ENCODE measurements around the gene CYP2A6.
A peak's percentile ranks its signal among the peaks of the same experiment; 100 is the strongest.
"Not testable (repeated sequence)": the region's sequence is repeated elsewhere in the genome, so short reads cannot be mapped to it uniquely, and the experiment has no call there.

The CYP2A6 gene, protein sequence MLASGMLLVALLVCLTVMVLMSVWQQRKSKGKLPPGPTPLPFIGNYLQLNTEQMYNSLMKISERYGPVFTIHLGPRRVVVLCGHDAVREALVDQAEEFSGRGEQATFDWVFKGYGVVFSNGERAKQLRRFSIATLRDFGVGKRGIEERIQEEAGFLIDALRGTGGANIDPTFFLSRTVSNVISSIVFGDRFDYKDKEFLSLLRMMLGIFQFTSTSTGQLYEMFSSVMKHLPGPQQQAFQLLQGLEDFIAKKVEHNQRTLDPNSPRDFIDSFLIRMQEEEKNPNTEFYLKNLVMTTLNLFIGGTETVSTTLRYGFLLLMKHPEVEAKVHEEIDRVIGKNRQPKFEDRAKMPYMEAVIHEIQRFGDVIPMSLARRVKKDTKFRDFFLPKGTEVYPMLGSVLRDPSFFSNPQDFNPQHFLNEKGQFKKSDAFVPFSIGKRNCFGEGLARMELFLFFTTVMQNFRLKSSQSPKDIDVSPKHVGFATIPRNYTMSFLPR

DNA sequence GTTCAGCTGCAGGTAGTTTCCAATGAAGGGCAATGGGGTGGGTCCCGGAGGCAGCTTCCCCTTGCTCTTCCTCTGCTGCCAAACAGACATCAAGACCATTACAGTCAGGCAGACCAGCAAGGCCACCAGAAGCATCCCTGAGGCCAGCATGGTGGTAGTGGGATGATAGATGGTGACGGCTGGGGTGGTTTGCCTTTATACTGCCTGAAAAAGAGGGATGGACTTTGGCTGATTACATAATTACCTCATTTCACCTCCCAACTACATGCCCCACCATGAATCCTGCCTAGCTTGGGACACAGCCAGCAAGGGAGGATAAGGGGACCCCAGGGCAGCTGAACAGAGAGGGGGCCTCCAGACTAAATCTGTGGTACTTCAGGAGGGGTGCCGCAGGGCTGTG lies at the start of gene CYP2A6:
TSS of gene CYP2A6 (minus strand) at position 171 of the 400 bp plus-strand sequence. CDS start at position 150, 21 bp downstream.
- H3K4me3 ChIP-seq (ENCODE audit: low read depth in 1 of 2, low read length in 2 of 2); H3K4me1 ChIP-seq (ENCODE audit: control insufficient read depth in 1 of 2, insufficient read depth in 2 of 2, low read length in 2 of 2): not testable (repeated sequence)

DNA sequence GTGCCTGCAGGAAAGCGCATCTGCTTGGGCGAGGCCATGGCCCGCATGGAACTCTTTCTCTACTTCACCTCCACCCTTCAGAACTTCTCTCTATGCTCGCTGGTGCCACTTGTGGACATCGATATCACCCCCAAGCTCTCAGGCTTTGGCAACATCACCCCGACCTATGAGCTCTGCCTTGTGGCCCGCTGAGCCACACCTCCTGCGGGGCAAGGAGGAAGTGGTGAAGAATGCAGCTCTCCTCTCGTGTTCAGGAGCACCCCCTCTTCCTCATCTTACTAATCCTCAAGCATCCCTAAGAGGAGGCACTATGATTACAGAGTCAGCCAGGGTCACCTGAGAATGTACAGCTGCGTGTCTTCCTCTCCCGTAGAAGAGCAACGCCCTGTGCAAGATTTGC lies 49.7 kb upstream of the CYP2A6 start:
- H3K27ac ChIP-seq (ENCODE audit: low read length); H3K36me3 ChIP-seq (ENCODE audit: control insufficient read depth in 1 of 2, insufficient read depth in 2 of 2, low read length in 2 of 2); H3K9me3 ChIP-seq (ENCODE audit: control insufficient read depth in 1 of 2, low read length in 2 of 2); H3K27me3 ChIP-seq (ENCODE audit: low read depth, low read length); H3K4me1 ChIP-seq (ENCODE audit: control insufficient read depth in 1 of 2, insufficient read depth in 2 of 2, low read length in 2 of 2); H3K4me3 ChIP-seq (ENCODE audit: low read depth in 1 of 2, low read length in 2 of 2): not testable (repeated sequence)

More for the DNA sequence above, at the start of gene CYP2A6:
- H3K27ac ChIP-seq (ENCODE audit: low read length); H3K36me3 ChIP-seq (ENCODE audit: control insufficient read depth in 1 of 2, insufficient read depth in 2 of 2, low read length in 2 of 2); H3K9me3 ChIP-seq (ENCODE audit: control insufficient read depth in 1 of 2, low read length in 2 of 2); H3K27me3 ChIP-seq (ENCODE audit: low read depth, low read length): not testable (repeated sequence)

DNA sequence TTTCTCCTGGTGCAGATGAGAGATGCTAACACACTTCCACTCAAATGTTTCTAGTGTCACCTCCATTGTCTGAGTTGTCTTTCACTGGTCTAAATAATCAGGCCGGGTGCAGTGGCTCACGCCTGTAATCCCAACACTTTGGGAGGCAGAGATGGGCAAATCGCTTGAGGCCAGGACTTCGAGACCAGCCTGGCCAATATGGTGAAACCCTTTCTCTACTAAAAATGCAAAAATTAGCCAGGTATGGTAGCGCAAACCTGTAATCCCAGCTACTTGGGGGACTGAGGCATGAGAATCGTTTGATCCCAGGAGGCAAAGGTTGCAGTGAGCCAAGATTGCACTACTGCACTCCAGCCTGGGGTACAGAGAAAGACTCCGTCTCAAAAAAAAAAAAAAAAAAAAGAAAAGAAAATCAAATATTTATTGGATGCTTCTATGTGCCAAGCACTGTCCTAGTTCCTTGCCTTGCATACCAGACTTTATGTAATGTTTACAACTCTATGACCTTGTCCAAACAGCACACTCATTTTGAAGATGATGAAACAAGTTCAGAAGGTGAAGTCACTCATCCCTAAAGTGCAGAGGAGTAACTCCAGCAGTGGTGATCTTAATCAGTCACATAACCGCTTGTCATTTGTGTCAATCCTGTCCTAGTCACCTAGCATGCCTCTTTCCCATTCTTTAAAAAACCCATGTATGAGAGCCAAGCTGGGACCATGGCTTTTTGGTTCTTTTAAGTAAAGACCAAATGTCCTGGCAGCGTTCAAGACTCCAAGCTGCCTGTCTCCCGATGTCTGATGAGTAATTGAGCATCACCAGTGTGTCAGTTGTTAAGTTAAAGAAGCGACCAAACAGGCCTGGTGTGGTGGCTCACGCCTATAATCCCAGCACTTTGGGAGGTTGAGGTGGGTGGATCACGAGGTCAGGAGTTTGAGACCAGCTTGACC lies 46.9 kb upstream of the CYP2A6 start:
- H3K27ac ChIP-seq (ENCODE audit: low read length); H3K9me3 ChIP-seq (ENCODE audit: control insufficient read depth in 1 of 2, low read length in 2 of 2); H3K4me3 ChIP-seq (ENCODE audit: low read depth in 1 of 2, low read length in 2 of 2); H3K27me3 ChIP-seq (ENCODE audit: low read depth, low read length); H3K4me1 ChIP-seq (ENCODE audit: control insufficient read depth in 1 of 2, insufficient read depth in 2 of 2, low read length in 2 of 2); H3K36me3 ChIP-seq (ENCODE audit: control insufficient read depth in 1 of 2, insufficient read depth in 2 of 2, low read length in 2 of 2): not testable (repeated sequence)

DNA sequence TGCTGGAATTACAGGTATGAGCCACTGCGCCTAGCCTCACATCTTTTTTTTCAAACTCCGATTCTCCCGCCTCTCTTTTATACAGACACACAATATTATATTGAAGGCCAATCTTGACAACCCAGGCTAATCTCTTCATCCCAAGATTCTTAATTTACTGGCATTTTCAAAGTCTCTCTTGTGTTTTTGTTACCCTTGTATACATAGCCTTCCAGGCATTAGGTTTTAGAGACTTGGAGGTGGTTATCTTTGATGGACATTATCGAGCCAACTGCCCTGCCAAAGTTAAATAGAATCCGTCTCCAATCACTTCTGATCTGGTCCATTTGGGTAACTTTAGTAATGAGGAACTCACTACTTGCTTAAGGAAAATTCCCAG lies 46.2 kb upstream of the CYP2A6 start:
- no peak overlapping the region for H3K27ac ChIP-seq (ENCODE audit: low read length)
- H3K9me3 ChIP-seq (ENCODE audit: control insufficient read depth in 1 of 2, low read length in 2 of 2), result no peaks in the 10 kb centered on the region

DNA sequence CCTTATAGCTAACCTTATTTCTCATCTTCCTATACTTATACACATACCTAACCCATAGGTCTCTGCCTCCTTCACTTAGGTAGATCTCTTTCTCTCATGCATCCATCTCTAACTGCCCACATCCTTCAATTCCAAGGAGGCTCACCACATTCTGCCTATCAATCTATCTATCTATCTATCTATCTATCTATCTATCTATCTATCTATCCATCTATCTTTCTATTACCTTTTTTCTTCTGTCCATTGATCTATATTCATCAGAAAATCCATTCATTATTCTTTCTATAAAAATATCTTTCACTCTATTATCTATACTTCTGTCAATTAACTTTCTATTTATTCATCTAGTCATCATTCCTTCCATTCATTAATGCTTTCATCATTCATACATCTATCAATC lies 42.9 kb upstream of the CYP2A6 start:
- Histone ChIP-seq H3K4me3 (ENCODE audit: low read depth in 1 of 2, low read length in 2 of 2) (no peak overlapping the region), H3K27ac (ENCODE audit: low read length) (no peak overlapping the region), H3K36me3 (ENCODE audit: control insufficient read depth in 1 of 2, insufficient read depth in 2 of 2, low read length in 2 of 2) (no peaks in the 10 kb centered on the region), H3K9me3 (ENCODE audit: control insufficient read depth in 1 of 2, low read length in 2 of 2) (no peaks in the 10 kb centered on the region), H3K4me1 (ENCODE audit: control insufficient read depth in 1 of 2, insufficient read depth in 2 of 2, low read length in 2 of 2) (no peaks in the 10 kb centered on the region), H3K27me3 (ENCODE audit: low read depth, low read length) (no peaks in the 10 kb centered on the region)

More for the DNA sequence above, 46.2 kb upstream of the CYP2A6 start:
- H3K27me3 ChIP-seq (ENCODE audit: low read depth, low read length), result no peaks in the 10 kb centered on the region
- no peaks in the 10 kb centered on the region for H3K4me1 ChIP-seq (ENCODE audit: control insufficient read depth in 1 of 2, insufficient read depth in 2 of 2, low read length in 2 of 2)
- H3K36me3 ChIP-seq (ENCODE audit: control insufficient read depth in 1 of 2, insufficient read depth in 2 of 2, low read length in 2 of 2), result no peaks in the 10 kb centered on the region
- H3K4me3 ChIP-seq (ENCODE audit: low read depth in 1 of 2, low read length in 2 of 2), result no peak overlapping the region

DNA sequence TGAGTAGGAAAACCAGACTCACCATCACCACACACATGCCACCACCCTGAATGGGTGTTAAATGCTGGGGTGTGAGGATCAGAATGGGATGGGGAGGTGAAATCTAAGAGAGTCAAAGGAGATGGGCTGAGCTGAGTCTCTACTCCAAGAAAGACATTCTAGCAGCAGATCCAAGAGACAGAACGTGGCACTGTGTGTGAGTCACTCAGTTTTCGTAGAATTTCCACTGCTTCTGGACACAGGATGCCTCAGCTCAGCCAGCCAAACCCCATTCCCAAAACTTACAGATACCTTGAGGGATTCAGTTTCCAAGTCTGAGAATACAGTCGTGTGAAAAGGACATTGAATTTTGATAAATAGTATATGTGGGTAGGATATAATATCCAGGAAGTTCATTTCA lies 39.1 kb upstream of the CYP2A6 start:
- Histone ChIP-seq H3K9me3 (ENCODE audit: control insufficient read depth in 1 of 2, low read length in 2 of 2) (no peaks in the 10 kb centered on the region), H3K36me3 (ENCODE audit: control insufficient read depth in 1 of 2, insufficient read depth in 2 of 2, low read length in 2 of 2) (no peaks in the 10 kb centered on the region)

DNA sequence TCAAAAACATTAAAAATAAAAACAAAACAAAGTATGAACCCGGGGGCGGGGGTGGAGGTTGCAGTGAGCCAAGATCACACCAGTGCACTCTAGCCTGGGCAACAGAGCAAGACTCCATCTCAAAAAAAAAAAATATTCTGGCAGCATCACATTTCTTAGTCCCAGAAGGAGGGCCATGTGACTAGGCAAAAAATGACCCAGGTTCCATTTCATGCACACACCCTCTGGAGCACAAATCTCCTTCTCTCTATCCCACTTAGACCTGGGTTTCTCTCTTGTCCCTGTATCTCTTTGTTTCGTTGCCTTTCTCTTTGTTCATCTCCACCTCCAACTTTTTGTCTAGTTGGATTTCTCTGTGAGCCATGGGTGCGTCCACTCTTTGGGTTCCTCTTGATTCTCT lies 37.9 kb upstream of the CYP2A6 start:
- Histone ChIP-seq H3K4me1 (ENCODE audit: control insufficient read depth in 1 of 2, insufficient read depth in 2 of 2, low read length in 2 of 2) (no peaks in the 10 kb centered on the region), H3K36me3 (ENCODE audit: control insufficient read depth in 1 of 2, insufficient read depth in 2 of 2, low read length in 2 of 2) (no peaks in the 10 kb centered on the region), H3K27me3 (ENCODE audit: low read depth, low read length) (no peaks in the 10 kb centered on the region), H3K4me3 (ENCODE audit: low read depth in 1 of 2, low read length in 2 of 2) (no peak overlapping the region), H3K9me3 (ENCODE audit: control insufficient read depth in 1 of 2, low read length in 2 of 2) (no peaks in the 10 kb centered on the region), H3K27ac (ENCODE audit: low read length) (no peak overlapping the region)

More for the DNA sequence above, 39.1 kb upstream of the CYP2A6 start:
- H3K4me1 ChIP-seq (ENCODE audit: control insufficient read depth in 1 of 2, insufficient read depth in 2 of 2, low read length in 2 of 2), result no peaks in the 10 kb centered on the region
- no peaks in the 10 kb centered on the region for H3K27me3 ChIP-seq (ENCODE audit: low read depth, low read length)
- no peak overlapping the region for H3K4me3 ChIP-seq (ENCODE audit: low read depth in 1 of 2, low read length in 2 of 2)
- H3K27ac ChIP-seq (ENCODE audit: low read length), result no peak overlapping the region

DNA sequence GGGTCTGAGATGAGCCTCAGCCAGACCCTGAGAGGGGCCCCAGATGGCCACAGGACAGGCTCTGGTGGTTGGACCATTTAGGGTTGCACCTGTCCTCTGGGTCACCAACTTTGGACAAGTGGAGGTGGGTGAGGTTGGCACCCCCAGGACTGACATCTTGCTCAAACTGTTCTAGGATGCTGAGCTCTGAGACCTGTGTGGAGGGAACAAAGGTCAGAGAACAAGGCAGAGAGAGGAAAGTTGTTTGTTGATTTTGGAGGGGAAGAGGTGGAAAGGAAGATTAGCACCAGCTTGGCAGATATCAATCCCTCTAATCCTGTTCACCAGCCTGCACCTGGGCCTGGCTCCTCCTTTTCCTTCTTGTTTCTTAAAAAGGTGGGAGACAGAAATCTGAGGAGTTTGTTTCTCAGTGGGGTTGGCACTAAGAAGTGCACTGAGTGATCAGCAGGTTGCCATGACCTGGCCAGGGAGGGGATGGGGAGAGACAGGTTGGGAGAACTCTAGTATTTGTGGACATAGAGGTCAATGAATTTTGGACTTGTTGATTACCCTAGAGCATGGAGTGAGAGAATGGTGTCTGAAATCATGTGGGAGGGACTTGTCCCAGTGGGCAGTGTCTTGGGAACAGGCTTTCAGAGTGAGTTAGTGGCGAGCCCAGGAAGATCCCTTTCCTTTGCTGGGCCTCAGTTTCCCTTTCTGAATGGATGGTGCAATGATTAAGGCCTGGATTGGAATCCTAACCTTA lies 34.1 kb upstream of the CYP2A6 start:
- H3K27me3 ChIP-seq (ENCODE audit: low read depth, low read length); H3K36me3 ChIP-seq (ENCODE audit: control insufficient read depth in 1 of 2, insufficient read depth in 2 of 2, low read length in 2 of 2); H3K4me1 ChIP-seq (ENCODE audit: control insufficient read depth in 1 of 2, insufficient read depth in 2 of 2, low read length in 2 of 2); H3K4me3 ChIP-seq (ENCODE audit: low read depth in 1 of 2, low read length in 2 of 2); H3K27ac ChIP-seq (ENCODE audit: low read length); H3K9me3 ChIP-seq (ENCODE audit: control insufficient read depth in 1 of 2, low read length in 2 of 2): not testable (repeated sequence)

DNA sequence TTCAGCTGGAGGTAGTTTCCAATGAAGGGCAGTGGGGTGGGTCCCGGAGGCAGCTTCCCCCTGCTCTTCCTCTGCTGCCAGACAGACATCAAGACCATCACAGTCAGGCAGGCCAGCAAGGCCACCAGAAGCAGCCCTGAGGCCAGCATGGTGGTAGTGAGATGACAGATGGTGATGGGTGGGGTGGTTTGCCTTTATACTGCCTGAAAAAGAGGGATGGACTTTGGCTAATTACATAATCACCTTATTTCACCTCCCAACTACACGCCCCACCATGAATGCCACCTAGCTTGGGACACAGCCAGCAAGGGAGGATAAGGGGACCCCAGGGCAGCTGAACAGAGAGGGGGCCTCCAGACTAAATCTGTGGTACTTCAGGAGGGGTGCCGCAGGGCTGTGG lies 31.8 kb upstream of the CYP2A6 start, which contains the start of gene CYP2A7:
TSS of gene CYP2A7 (minus strand) at position 170 of the 400 bp plus-strand sequence. CDS start at position 149, 21 bp downstream.
- not testable (repeated sequence) for H3K4me3 ChIP-seq (ENCODE audit: low read depth in 1 of 2, low read length in 2 of 2); H3K27ac ChIP-seq (ENCODE audit: low read length); H3K27me3 ChIP-seq (ENCODE audit: low read depth, low read length); H3K36me3 ChIP-seq (ENCODE audit: control insufficient read depth in 1 of 2, insufficient read depth in 2 of 2, low read length in 2 of 2); H3K4me1 ChIP-seq (ENCODE audit: control insufficient read depth in 1 of 2, insufficient read depth in 2 of 2, low read length in 2 of 2); H3K9me3 ChIP-seq (ENCODE audit: control insufficient read depth in 1 of 2, low read length in 2 of 2)

DNA sequence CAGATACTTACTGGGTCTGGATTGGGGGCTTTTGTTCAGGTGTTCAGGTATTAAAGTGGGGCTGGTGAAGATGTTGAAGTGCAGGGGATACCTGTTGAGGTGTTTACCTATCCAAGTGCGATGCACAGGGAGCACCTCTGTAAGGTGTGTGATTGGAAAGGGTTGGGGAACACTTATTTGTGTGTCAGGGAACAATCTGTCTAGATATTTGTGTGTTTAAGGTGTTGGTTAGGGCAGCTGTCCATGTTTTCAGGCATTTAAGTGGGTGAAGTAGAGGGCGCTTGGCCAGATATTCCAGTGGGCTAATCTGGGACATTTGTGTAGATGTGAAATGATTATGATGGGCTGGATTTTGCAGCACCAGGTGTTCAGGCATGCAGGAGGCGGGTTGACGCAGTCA lies 29.1 kb upstream of the CYP2A6 start:
- not testable (repeated sequence) for H3K9me3 ChIP-seq (ENCODE audit: control insufficient read depth in 1 of 2, low read length in 2 of 2); H3K27me3 ChIP-seq (ENCODE audit: low read depth, low read length); H3K27ac ChIP-seq (ENCODE audit: low read length); H3K4me3 ChIP-seq (ENCODE audit: low read depth in 1 of 2, low read length in 2 of 2); H3K4me1 ChIP-seq (ENCODE audit: control insufficient read depth in 1 of 2, insufficient read depth in 2 of 2, low read length in 2 of 2); H3K36me3 ChIP-seq (ENCODE audit: control insufficient read depth in 1 of 2, insufficient read depth in 2 of 2, low read length in 2 of 2)

DNA sequence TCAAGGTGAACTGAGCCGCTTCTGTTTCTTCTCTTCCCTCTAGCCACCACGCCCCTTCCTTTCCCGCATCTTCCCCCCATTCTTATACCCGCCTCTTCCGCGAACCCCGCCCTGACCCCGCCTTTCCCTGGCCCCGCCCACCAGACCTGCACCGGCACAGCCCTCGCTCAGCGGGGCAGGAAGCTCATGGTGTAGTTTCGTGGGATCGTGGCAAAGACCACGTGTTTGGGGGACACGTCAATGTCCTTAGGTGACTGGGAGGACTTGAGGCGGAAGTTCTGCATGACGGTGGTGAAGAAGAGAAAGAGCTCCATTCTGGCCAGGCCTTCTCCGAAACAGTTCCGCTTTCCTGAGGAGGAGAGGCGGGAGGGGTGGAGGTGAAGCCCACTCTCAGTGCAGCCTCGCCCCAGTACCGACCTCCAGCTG lies 25.3 kb upstream of the CYP2A6 start:
- H3K27ac ChIP-seq (ENCODE audit: low read length); H3K9me3 ChIP-seq (ENCODE audit: control insufficient read depth in 1 of 2, low read length in 2 of 2); H3K36me3 ChIP-seq (ENCODE audit: control insufficient read depth in 1 of 2, insufficient read depth in 2 of 2, low read length in 2 of 2); H3K27me3 ChIP-seq (ENCODE audit: low read depth, low read length); H3K4me1 ChIP-seq (ENCODE audit: control insufficient read depth in 1 of 2, insufficient read depth in 2 of 2, low read length in 2 of 2): not testable (repeated sequence)
- peak overlapping the region in 1 of 2 donors; percentile 24 for H3K4me3 ChIP-seq (ENCODE audit: low read depth in 1 of 2, low read length in 2 of 2)

Measured in muscle layer of duodenum (tissue), 2 donors.